ENCODE results near the gene IL4. TPM values are rescaled to one million over a fixed set of nuclear protein-coding genes. Genes with fewer than 3 reads are reported as not detected.

Gene IL4
- total RNA-seq, 2 donors from 2014 or later: not detected

GRCh38 chr5:132656774-132657355 is 16.9 kb upstream of the IL4 start:
- no peak overlapping the region for H3K4me3 ChIP-seq (ENCODE audit: low read length)
- Mint-ChIP-seq H3K9me3 (peaks cover 5% of the 10 kb centered on the region), H3K36me3 (ENCODE audit: low read depth) (peaks cover 2% of the 10 kb centered on the region), H3K4me3 (no peak overlapping the region), H3K27me3 (ENCODE audit: insufficient read depth) (peaks cover 48% of the 10 kb centered on the region), H3K27ac (no peak overlapping the region), H3K4me1 (peaks cover 3% of the 10 kb centered on the region)
- H3K36me3 ChIP-seq (ENCODE audit: control insufficient read depth, insufficient read depth, low read length): no peaks in the 10 kb centered on the region
- DNase-seq: no peak
- TF ChIP-seq CTCF (conservative IDR thresholded peaks at IDR 0.05): no peak
- H3K27me3 ChIP-seq (ENCODE audit: control insufficient read depth, insufficient read depth, low read length, poor library complexity, severe bottlenecking): peaks cover 44% of the 10 kb centered on the region
- no peak overlapping the region for H3K27ac ChIP-seq (ENCODE audit: low read depth, low read length)
- H3K9ac ChIP-seq (ENCODE audit: extremely low read depth, low read length, poor library complexity, severe bottlenecking): no peak overlapping the region
- WGBS, 2 experiments (ENCODE audit: insufficient coverage in 1 of 2, insufficient read length in 1 of 2): 86 to 90% methylated on average over 2 to 12 of the region's 12 CpGs
- H3K9me3 ChIP-seq (ENCODE audit: control insufficient read depth, low read length): no peaks in the 10 kb centered on the region
- no peaks in the 10 kb centered on the region for H3K4me1 ChIP-seq (ENCODE audit: control insufficient read depth, insufficient read depth, low read length)

- DNase-seq: no peak
- no peaks in the 10 kb centered on the region for H3K36me3 ChIP-seq (ENCODE audit: control insufficient read depth, insufficient read depth, low read length)
- H3K4me3 ChIP-seq (ENCODE audit: low read length): no peak within 1 kb of the TSS
- 92 to 95% methylated on average over 7 to 12 of the region's 12 CpGs for WGBS, 2 experiments (ENCODE audit: insufficient coverage in 1 of 2, insufficient read length in 1 of 2)
- Mint-ChIP-seq H3K27me3 (ENCODE audit: insufficient read depth) (peaks cover 48% of the 10 kb centered on the region), H3K36me3 (ENCODE audit: low read depth) (peaks cover 2% of the 10 kb centered on the region), H3K4me1 (peaks cover 3% of the 10 kb centered on the region), H3K9me3 (peaks cover 5% of the 10 kb centered on the region), H3K4me3 (no peak within 1 kb of the TSS), H3K27ac (no peak within 1 kb of the TSS)
- no peaks in the 10 kb centered on the region for H3K9me3 ChIP-seq (ENCODE audit: control insufficient read depth, low read length)
- TF ChIP-seq CTCF (conservative IDR thresholded peaks at IDR 0.05): no peak
- H3K4me1 ChIP-seq (ENCODE audit: control insufficient read depth, insufficient read depth, low read length): no peaks in the 10 kb centered on the region
- H3K9ac ChIP-seq (ENCODE audit: extremely low read depth, low read length, poor library complexity, severe bottlenecking): no peak within 1 kb of the TSS
- H3K27ac ChIP-seq (ENCODE audit: low read depth, low read length): no peak within 1 kb of the TSS
- H3K27me3 ChIP-seq (ENCODE audit: control insufficient read depth, insufficient read depth, low read length, poor library complexity, severe bottlenecking): peaks cover 44% of the 10 kb centered on the region
These were observed 16.0 kb upstream of the IL4 start, which contains the start of gene IL13 for GRCh38 chr5:132657676-132658380. Gene IL13 (plus strand): TSS chr5:132658173. CDS start chr5:132658187, 14 bp downstream.

- Histone ChIP-seq H3K36me3 (ENCODE audit: control insufficient read depth, insufficient read depth, low read length) (no peaks in the 10 kb centered on the region), H3K4me3 (ENCODE audit: low read length) (no peak overlapping the region), H3K4me1 (ENCODE audit: control insufficient read depth, insufficient read depth, low read length) (no peaks in the 10 kb centered on the region), H3K9ac (ENCODE audit: extremely low read depth, low read length, poor library complexity, severe bottlenecking) (no peak overlapping the region), H3K27ac (ENCODE audit: low read depth, low read length) (no peak overlapping the region), H3K27me3 (ENCODE audit: control insufficient read depth, insufficient read depth, low read length, poor library complexity, severe bottlenecking) (peaks cover 44% of the 10 kb centered on the region), H3K9me3 (ENCODE audit: control insufficient read depth, low read length) (no peaks in the 10 kb centered on the region)
- DNase-seq: no peak
- TF ChIP-seq CTCF (conservative IDR thresholded peaks at IDR 0.05): no peak
- Mint-ChIP-seq H3K9me3 (peaks cover 5% of the 10 kb centered on the region), H3K27ac (no peak overlapping the region), H3K4me3 (no peak overlapping the region), H3K4me1 (peaks cover 8% of the 10 kb centered on the region), H3K36me3 (ENCODE audit: low read depth) (peaks cover 2% of the 10 kb centered on the region), H3K27me3 (ENCODE audit: insufficient read depth) (peaks cover 44% of the 10 kb centered on the region)
- WGBS, 2 experiments (ENCODE audit: insufficient coverage in 1 of 2, insufficient read length in 1 of 2): 91 to 92% methylated on average over 7 to 9 of the region's 9 CpGs
These were observed 15.1 kb upstream of the IL4 start for GRCh38 chr5:132658381-132659302.
